MCF 10A (cell line): ENCODE data around the gene NOC4L. TPM values are rescaled to one million over a fixed set of nuclear protein-coding genes. Genes with fewer than 3 reads are reported as not detected.

Experiments used
- BruUV-seq: library from RNA; stranded (reverse); fragments of 400-500 nt; replicated peaks from 2 replicates; lab custom pipeline; 2021; lab: Mats Ljungman, UMichigan
- CTCF ChIA-PET: fragments of 300-600 bp; sonication (Branson Sonifier 250); formaldehyde crosslinking; extraction: SDS; loops from one replicate; lab custom pipeline; 2021; ENCODE audit warnings: antibody characterized with exemption, inconsistent platforms; lab: Yijun Ruan, JAX
- POLR2A ChIA-PET: fragments of 300-600, 350-650 bp; sonication (Branson Sonifier 250); formaldehyde crosslinking; extraction: SDS; loops from one replicate; lab custom pipeline; 2020; ENCODE audit warnings: antibody characterized with exemption, inconsistent platforms; lab: Yijun Ruan, JAX
- DNase-seq: peaks from one replicate; pipeline ENCODE4 v3.0.0-alpha.2; 2018; ENCODE audit not compliant: unreplicated experiment
- H3K27ac Mint-ChIP-seq: one replicate; pipeline ENCODE4 v1.8.0; 2022; ENCODE audit warnings: mild to moderate bottlenecking, low read depth, mixed read lengths; ENCODE audit not compliant: unreplicated experiment
- H3K27me3 Mint-ChIP-seq: one replicate; pipeline ENCODE4 v1.8.0; 2022; ENCODE audit warnings: mixed read lengths; ENCODE audit not compliant: insufficient read depth, unreplicated experiment
- H3K36me3 Mint-ChIP-seq: one replicate; pipeline ENCODE4 v1.8.0; 2022; ENCODE audit warnings: mild to moderate bottlenecking, moderate library complexity, mixed read lengths; ENCODE audit not compliant: insufficient read depth, unreplicated experiment
- H3K4me1 Mint-ChIP-seq: one replicate; pipeline ENCODE4 v1.8.0; 2022; ENCODE audit warnings: mixed read lengths; ENCODE audit not compliant: insufficient read depth, unreplicated experiment
- H3K4me3 Mint-ChIP-seq: one replicate; pipeline ENCODE4 v1.8.0; 2022; ENCODE audit warnings: mild to moderate bottlenecking, moderate library complexity, mixed read lengths; ENCODE audit not compliant: unreplicated experiment
- H3K9me3 Mint-ChIP-seq: one replicate; pipeline ENCODE4 v1.8.0; 2022; ENCODE audit warnings: mixed read lengths; ENCODE audit not compliant: unreplicated experiment
- CTCF ChIP-seq: fragments of 200-600 bp; IDR thresholded peaks from one replicate; pipeline ENCODE4 v1.8.0; 2022; ENCODE audit warnings: antibody characterized with exemption, mild to moderate bottlenecking; ENCODE audit not compliant: unreplicated experiment
- intact Hi-C: fragments of 100-400 bp; cut with micrococcal nuclease; formaldehyde crosslinking; loops from 2 replicates; pipeline ENCODE4 v1.14.1; 2022
- total RNA-seq: library from RNA; stranded (reverse); gene quantifications from 2 replicates; pipeline ENCODE4 v1.2.3, GENCODE V29; 2022

The NOC4L gene
- total RNA-seq, 1 experiment from 2014 or later = 32.0 TPM

GRCh38 chr12:132179431-132180362, 35.4 kb downstream of the NOC4L start:
- Mint-ChIP-seq H3K27ac (no peak overlapping the region), H3K4me1 (no peaks in the 10 kb centered on the region), H3K27me3 (peaks cover 73% of the 10 kb centered on the region), H3K9me3 (peaks cover 11% of the 10 kb centered on the region), H3K4me3 (no peak overlapping the region), H3K36me3 (no peaks in the 10 kb centered on the region)
- ChIA-PET POLR2A (interaction anchor here (1.4 kb wide), 1 partner anchor 10 kb away, joined by 3 read pairs; no protein-coding TSS in a partner anchor), CTCF (interaction anchor here (1.0 kb wide), 1 partner anchor 232 kb away, joined by 3 read pairs; no protein-coding TSS in a partner anchor)
- no TSS peak for BruUV-seq
- intact Hi-C loops = no loop called here
- DNase-seq = no peak
- no peak for TF ChIP-seq CTCF

- no peak for TF ChIP-seq CTCF
- H3K36me3 Mint-ChIP-seq = no peaks in the 10 kb centered on the region
- intact Hi-C loops = no loop called here
- H3K4me1 Mint-ChIP-seq = no peaks in the 10 kb centered on the region
- no peak overlapping the region for H3K27ac Mint-ChIP-seq
- H3K27me3 Mint-ChIP-seq = peaks cover 80% of the 10 kb centered on the region
- ChIA-PET CTCF (no interaction called here), POLR2A (interaction anchor here (0.6 kb wide), 1 partner anchor 43 kb away, joined by 3 read pairs; no protein-coding TSS in a partner anchor)
- peaks cover 11% of the 10 kb centered on the region for H3K9me3 Mint-ChIP-seq
- no peak overlapping the region for H3K4me3 Mint-ChIP-seq
- DNase-seq = no peak
- no TSS peak for BruUV-seq
These were observed 36.6 kb downstream of the NOC4L start for GRCh38 chr12:132180648-132181546.

GRCh38 chr12:132181570-132182200, 37.4 kb downstream of the NOC4L start:
- peaks cover 11% of the 10 kb centered on the region for H3K9me3 Mint-ChIP-seq
- no peak overlapping the region for H3K27ac Mint-ChIP-seq
- intact Hi-C loops = no loop called here
- TF ChIP-seq CTCF = no peak
- peaks cover 87% of the 10 kb centered on the region for H3K27me3 Mint-ChIP-seq
- BruUV-seq = no TSS peak
- ChIA-PET POLR2A (no interaction called here), CTCF (no interaction called here)
- H3K4me1 Mint-ChIP-seq = no peaks in the 10 kb centered on the region
- no peak for DNase-seq
- no peaks in the 10 kb centered on the region for H3K36me3 Mint-ChIP-seq
- H3K4me3 Mint-ChIP-seq = no peak overlapping the region
